NCI-H2227 treated with DMSO at 0.1 percent for 48 hours (cell line): Measurements from ENCODE around the gene DNAJC25.
"Not testable (repeated sequence)": the region's sequence is repeated elsewhere in the genome, so short reads cannot be mapped to it uniquely, and the experiment has no call there.

Experiments used
- DNase-seq: peaks from one replicate; lab custom pipeline; 2025; lab: John Stamatoyannopoulos, UW

Gene DNAJC25

DNA sequence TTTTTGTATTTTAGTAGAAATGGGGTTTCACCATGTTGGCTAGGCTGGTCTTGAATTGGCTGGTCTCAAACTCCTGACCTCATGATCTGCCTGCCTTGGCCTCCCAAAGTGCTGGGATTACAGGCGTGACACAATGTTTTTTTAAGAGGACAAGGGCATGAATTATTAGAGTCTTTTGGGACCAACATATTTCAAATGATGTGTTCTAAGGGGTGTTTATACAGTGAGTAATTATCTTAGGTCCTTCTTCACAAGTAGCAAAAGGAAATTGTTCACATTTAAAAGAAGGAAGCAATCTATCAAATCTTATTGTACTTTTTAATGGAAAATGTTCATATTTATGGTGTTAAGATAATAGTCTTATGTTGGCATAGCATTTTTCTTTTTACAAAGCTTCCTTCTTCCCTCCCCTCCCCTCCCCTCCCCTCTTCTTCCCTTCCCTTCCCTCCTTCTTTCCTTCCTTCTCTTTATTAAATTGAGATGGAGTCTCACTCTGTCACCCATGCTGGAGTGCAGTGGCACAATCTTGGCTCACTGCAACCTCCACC, 37.0 kb downstream of the DNAJC25 start:
- DNase-seq, result no peak

DNA sequence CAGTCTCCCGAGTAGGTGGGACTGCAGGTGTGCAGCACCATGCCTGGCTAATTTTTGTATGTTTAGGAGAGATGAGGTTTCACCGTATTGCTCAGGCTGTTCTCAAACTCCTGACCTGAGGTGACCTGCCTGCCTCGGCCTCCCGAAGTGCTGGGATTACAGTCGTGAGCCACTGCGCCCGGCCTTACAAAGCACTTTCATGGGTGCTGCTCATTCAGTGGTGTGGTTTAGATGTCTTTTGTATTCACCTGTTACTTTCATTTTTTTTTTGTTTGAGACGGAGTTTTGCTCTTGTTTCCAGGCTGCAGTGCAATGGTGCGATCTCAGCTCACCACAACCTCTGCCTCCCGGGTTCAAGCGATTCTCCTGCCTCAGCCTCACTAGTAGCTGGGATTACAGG, 37.5 kb downstream of the DNAJC25 start:
- not testable (repeated sequence) for DNase-seq

DNA sequence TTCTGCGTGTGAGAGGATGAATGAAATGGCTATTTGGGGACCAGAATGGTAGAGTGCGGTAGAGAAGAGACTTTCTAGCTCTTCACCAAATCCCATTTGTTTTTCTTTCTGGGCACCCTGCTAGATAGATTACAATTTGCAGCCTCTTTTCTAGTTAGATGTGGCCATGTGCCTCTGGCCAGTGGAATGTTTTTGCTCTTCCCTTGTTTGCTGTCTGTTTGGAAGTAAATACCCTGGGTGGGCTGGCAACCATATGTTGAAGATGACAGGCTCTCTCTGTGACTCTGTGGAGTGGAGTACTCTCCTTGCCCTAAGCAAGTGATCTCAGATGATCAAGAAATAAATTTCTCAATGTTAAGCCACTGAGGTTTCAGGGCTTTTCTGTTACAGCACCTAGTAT, 43.2 kb downstream of the DNAJC25 start:
- DNase-seq, result no peak

DNA sequence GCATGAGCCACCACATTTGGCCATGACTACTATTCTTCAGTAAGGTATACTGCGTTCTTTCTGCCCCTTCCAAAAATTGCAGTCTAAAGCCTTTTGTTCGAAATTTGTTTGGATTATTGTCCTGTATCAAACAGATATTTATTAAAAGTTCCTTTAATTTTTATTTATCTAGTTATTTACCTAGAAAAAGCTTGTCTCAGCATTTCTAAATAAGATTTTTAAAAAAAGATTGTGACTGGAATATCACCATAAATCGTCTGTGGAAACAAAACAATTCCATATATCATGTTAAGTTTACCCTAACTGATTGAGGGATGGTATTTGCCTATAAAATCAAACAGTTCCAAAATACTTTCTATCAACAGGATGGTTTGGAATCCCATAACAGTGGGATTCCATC, 45.0 kb downstream of the DNAJC25 start:
- no peak for DNase-seq

DNA sequence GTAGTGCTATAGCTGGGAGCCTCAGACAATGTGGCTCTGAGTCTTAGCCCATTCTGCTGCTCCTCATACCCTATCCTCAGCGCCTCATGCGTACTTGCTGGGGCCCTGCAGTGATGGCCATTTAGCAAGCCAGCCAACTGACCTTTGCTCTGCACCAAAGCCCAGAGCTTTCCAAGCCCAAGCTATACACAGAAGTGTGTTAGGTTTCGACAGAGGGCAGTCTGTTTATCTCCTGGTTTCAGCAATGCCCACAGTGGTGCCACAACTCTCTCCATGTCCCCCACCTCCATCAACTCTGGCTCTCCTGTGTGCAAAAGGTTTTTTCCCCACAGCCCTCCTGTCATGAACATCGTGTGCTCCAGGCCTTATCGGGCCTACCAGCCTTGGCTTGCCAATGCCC, 47.2 kb downstream of the DNAJC25 start:
- no peak for DNase-seq

DNA sequence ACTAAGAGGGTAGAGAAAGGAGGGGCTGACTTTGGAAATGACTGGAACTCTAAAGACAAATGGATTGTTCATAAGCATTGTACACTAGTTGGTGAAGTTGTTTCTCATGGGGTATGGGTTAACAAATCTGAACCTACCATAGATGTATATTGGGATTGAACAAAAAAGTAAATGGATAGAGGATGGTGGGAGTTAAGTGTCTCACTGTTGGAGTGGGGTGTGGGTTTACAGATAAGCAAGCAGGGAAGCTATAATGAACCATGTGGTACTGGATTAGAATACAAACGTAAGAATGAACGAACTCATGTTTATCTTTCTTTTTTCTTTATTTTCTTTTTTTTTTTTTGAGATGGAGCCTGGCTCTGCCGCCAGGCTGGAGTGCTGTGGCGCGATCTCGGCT, 48.1 kb downstream of the DNAJC25 start:
- no peak for DNase-seq

DNA sequence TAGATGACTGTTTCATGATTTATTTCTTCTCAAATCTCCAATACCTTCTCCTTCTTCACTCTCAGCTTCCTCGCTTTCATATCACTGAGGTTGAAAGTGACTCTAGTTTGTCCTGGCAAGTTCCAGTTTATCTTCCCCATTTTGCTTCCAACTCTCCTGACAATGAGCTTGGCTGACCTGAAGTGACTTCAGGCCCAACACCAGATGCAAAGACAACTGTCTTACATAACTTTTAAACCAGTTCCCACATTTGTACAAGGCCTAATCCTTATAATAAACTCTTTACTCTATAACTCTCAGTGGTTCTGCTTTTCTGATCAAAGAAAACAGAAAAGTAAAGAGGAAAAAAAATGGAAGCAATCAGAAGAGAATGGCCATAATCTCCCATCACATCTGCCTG, 52.3 kb downstream of the DNAJC25 start:
- no peak for DNase-seq

DNA sequence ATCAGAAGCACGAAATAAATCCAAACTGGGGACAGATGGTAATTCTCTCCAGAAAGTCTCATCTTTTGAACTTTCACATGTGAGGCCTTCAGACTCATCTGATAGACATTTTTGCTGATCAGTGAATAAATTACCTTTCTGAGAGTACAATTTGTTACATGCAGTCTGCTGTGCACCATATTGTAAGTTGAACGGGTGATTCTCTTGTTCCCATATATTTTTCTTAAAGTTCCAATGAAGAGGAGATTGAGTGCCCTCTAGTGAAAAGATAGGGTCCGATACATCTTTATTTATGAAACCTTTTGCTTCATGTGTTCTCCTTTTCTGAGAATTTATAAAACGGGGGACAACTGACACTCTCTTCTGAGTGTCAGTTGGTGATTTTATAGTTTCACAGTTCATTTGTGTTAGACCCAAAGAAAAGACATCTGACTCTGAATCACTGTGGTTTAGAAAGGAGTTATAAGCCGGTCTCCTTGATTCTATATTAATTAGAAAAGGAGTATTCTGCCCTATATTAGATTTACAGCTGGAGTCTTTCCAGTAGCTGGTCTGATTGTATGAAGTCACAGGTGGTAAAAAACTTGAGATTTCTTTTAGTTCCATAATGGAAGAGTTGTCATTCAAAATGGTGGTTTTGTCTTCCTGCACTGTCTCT, 60.7 kb downstream of the DNAJC25 start:
- DNase-seq, result peak; percentile 35

DNA sequence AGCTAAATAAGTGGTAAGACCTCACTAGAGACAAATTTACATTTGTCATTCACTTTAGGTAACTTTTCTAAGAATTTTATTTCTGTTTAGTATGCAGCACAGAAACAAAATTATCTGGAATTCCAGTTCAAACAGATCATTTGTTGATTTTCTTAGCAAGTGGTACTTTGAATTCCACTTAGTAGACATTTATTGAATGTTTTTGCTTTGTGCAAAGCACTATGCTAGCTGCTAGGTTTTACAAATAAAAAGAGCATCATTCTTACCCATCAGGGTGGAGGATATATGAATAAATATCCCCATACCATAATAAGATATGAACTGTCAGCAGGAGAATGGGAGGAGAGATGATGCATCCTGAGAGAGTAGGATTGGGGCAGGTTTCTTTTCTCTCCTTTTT, 65.7 kb downstream of the DNAJC25 start:
- no peak for DNase-seq

DNA sequence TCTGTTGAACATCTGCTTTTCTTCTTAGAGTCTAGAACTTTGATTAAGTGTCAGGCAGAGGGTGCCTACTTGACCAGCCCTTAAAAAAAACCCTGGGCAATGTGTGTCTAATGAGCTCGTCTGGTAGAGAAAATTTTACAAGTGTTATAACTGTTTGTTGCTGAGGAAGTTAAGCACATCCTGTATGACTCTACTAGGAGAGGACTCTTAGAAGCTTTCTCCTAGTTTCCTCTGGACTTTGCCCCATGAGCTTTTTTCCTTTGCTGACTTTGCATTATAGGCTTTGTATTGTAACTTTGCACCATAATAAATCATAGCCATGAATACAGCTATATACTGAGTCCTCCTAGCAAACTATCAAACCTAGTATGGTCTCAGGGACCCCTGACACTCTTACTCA, 69.6 kb downstream of the DNAJC25 start:
- no peak for DNase-seq
